IMR-90 (cell line): ENCODE measurements around the gene CD86. TPM values are rescaled to one million over a fixed set of nuclear protein-coding genes. Genes with fewer than 3 reads are reported as not detected.

Experiments used
- ATAC-seq: fragments of 200-7000 bp; cut with Tn5 transposase; 2 replicates; pipeline ENCODE4 v1.9.1; 2020; ENCODE audit warnings: low read depth, mild to moderate bottlenecking, moderate library complexity
- BruUV-seq: library from RNA; stranded (reverse); fragments of 400-500 nt; replicated peaks from 2 replicates; lab custom pipeline; 2021; lab: Mats Ljungman, UMichigan
- CTCF ChIA-PET: fragments of 300-600 bp; formaldehyde crosslinking; extraction: SDS; loops from one replicate; lab custom pipeline; 2021; ENCODE audit warnings: antibody characterized with exemption; lab: Yijun Ruan, JAX
- POLR2A ChIA-PET: fragments of 300-600 bp; sonication (Branson Sonifier 250); formaldehyde crosslinking; loops from one replicate; lab custom pipeline; 2022; ENCODE audit warnings: antibody characterized with exemption; ENCODE audit not compliant: unreplicated experiment; lab: Charles Lee
- DNase-seq: peaks from one replicate; pipeline ENCODE4 v3.0.0; 2013
- H2AFZ ChIP-seq: replicated peaks from 2 replicates; pipeline ENCODE3; 2013; ENCODE audit warnings: low read length, mild to moderate bottlenecking; ENCODE audit not compliant: poor library complexity
- H2AK5ac ChIP-seq: 2 replicates; pipeline ENCODE4 v1.6.1; 2013; ENCODE audit warnings: low read depth, low read length, inconsistent platforms
- H2AK9ac ChIP-seq: replicated peaks from 2 replicates; pipeline ENCODE3; 2013; ENCODE audit warnings: mild to moderate bottlenecking, low read depth, low read length, moderate library complexity; ENCODE audit not compliant: poor library complexity
- H2BK120ac ChIP-seq: 2 replicates; pipeline ENCODE4 v1.6.1; 2013; ENCODE audit warnings: low read depth, low read length, inconsistent platforms
- H2BK15ac ChIP-seq: 3 replicates; pipeline ENCODE4 v1.6.1; 2013; ENCODE audit warnings: low read depth, low read length, inconsistent platforms
- H2BK20ac ChIP-seq: 2 replicates; pipeline ENCODE4 v1.6.1; 2013; ENCODE audit warnings: low read depth, mild to moderate bottlenecking, inconsistent platforms, low read length, moderate library complexity
- H2BK5ac ChIP-seq: 2 replicates; pipeline ENCODE4 v1.6.1; 2013; ENCODE audit warnings: mild to moderate bottlenecking, low read depth, low read length, inconsistent platforms; ENCODE audit not compliant: poor library complexity, severe bottlenecking
- H3K14ac ChIP-seq: replicated peaks from 2 replicates; pipeline ENCODE4 v1.6.1; 2013; ENCODE audit warnings: low read depth, low read length, inconsistent platforms
- H3K18ac ChIP-seq: 2 replicates; pipeline ENCODE4 v1.6.1; 2013; ENCODE audit warnings: low read depth, low read length, control low read depth
- H3K23ac ChIP-seq: 2 replicates; pipeline ENCODE4 v1.6.1; 2013; ENCODE audit warnings: low read depth, low read length, inconsistent platforms
- H3K27ac ChIP-seq: 2 replicates; pipeline ENCODE4 v1.5.1; 2013; ENCODE audit warnings: mild to moderate bottlenecking, control low read depth, low read length; ENCODE audit not compliant: insufficient read depth
- H3K27me3 ChIP-seq: 2 replicates; pipeline ENCODE4 v1.6.1; 2013; ENCODE audit warnings: low read length; ENCODE audit not compliant: control insufficient read depth, insufficient read depth
- H3K36me3 ChIP-seq: 2 replicates; pipeline ENCODE4 v1.6.1; 2013; ENCODE audit warnings: low read length, mixed read lengths; ENCODE audit not compliant: control insufficient read depth, insufficient read depth
- H3K4ac ChIP-seq: 2 replicates; pipeline ENCODE4 v1.6.1; 2013; ENCODE audit warnings: low read depth, low read length, inconsistent platforms
- H3K4me1 ChIP-seq: 2 replicates; pipeline ENCODE4 v1.6.1; 2013; ENCODE audit warnings: low read length, mixed read lengths; ENCODE audit not compliant: control insufficient read depth, insufficient read depth
- H3K4me2 ChIP-seq: 2 replicates; pipeline ENCODE4 v1.6.1; 2013; ENCODE audit warnings: low read depth, mild to moderate bottlenecking, control low read depth, low read length, moderate library complexity
- H3K4me3 ChIP-seq: 2 replicates; pipeline ENCODE4 v1.5.1; 2013; ENCODE audit warnings: low read depth, mild to moderate bottlenecking, control low read depth, low read length, moderate library complexity; ENCODE audit not compliant: insufficient read depth
- H3K56ac ChIP-seq: 2 replicates; pipeline ENCODE4 v1.6.1; 2013; ENCODE audit warnings: low read length, inconsistent platforms; ENCODE audit not compliant: insufficient read depth; ENCODE audit errors: extremely low read depth
- H3K79me1 ChIP-seq, 2 experiments: 2 replicates each; pipeline ENCODE4 v1.6.1; 2013; ENCODE audit warnings: low read length in 2 of 2, inconsistent platforms in 1 of 2, low read depth in 1 of 2
- H3K9ac ChIP-seq: 2 replicates; pipeline ENCODE4 v1.6.1; 2013; ENCODE audit warnings: low read depth, low read length, control low read depth
- H3K9me1 ChIP-seq: 2 replicates; pipeline ENCODE4 v1.6.1; 2013; ENCODE audit warnings: low read length, inconsistent platforms; ENCODE audit not compliant: insufficient read depth
- H3K9me3 ChIP-seq: 2 replicates; pipeline ENCODE4 v1.6.1; 2013; ENCODE audit warnings: low read length; ENCODE audit not compliant: control insufficient read depth, insufficient read depth
- H4K20me1 ChIP-seq: 2 replicates; pipeline ENCODE4 v1.6.1; 2013; ENCODE audit warnings: low read length, inconsistent platforms; ENCODE audit not compliant: insufficient read depth
- H4K5ac ChIP-seq: 2 replicates; pipeline ENCODE4 v1.6.1; 2013; ENCODE audit warnings: mild to moderate bottlenecking, low read depth, low read length, control low read depth
- H4K8ac ChIP-seq, 2 experiments: 2 replicates each; pipeline ENCODE4 v1.6.1; 2013; ENCODE audit warnings: low read depth in 2 of 2, low read length in 2 of 2, control low read depth in 1 of 2, inconsistent platforms in 1 of 2
- H4K91ac ChIP-seq: 2 replicates; pipeline ENCODE4 v1.6.1; 2013; ENCODE audit warnings: low read depth, low read length, inconsistent platforms; ENCODE audit not compliant: insufficient read depth
- CEBPB ChIP-seq: IDR thresholded peaks from 2 replicates; pipeline ENCODE4 v1.6.1; 2012; ENCODE audit warnings: low read depth, low read length, improper control_type of control experiment
- NFE2L2 ChIP-seq: fragments of 150-350 bp; IDR thresholded peaks from 2 replicates; pipeline ENCODE4 v1.6.1; 2016; ENCODE audit warnings: low read depth, mild to moderate bottlenecking, low read length
- RAD21 ChIP-seq: IDR thresholded peaks from 2 replicates; pipeline ENCODE4 v1.6.1; 2012; ENCODE audit warnings: low read length, improper control_type of control experiment
- SMC3 ChIP-seq: fragments of 150-350 bp; IDR thresholded peaks from 2 replicates; pipeline ENCODE4 v1.6.1; 2016; ENCODE audit warnings: low read depth, mild to moderate bottlenecking, antibody characterized with exemption, low read length, moderate library complexity
- dilution Hi-C: fragments of 300-500 bp; cut with HindIII; formaldehyde crosslinking; loops from one replicate; pipeline ENCODE4 v1.14.3; 2018; ENCODE audit warnings: low sequenced_read_pairs; ENCODE audit not compliant: unreplicated experiment
- in situ Hi-C: fragments of 300-500 bp; cut with MboI; formaldehyde crosslinking; loops from 3 replicates; pipeline ENCODE4 v1.14.3; 2019; ENCODE audit warnings: low sequenced_read_pairs, inconsistent platforms, mixed read lengths
- intact Hi-C: fragments of 100-400 bp; cut with micrococcal nuclease; formaldehyde crosslinking; loops from 2 replicates; pipeline ENCODE4 v1.10.0; 2022
- polyA plus RNA-seq, 3 experiments: library from polyadenylated mRNA; depleted of rRNA; stranded (reverse); fragments of >200 nt; gene quantifications; 2 replicates each; pipeline ENCODE4 v1.2.3, GENCODE V29; 2012; ENCODE audit warnings: low replicate concordance in 1 of 3
- total RNA-seq: library from RNA; depleted of rRNA; stranded (reverse); fragments of >200 nt; gene quantifications from 2 replicates; pipeline ENCODE4 v1.2.3, GENCODE V29; 2012

CD86 gene
- total and polyA plus RNA-seq, 2 of the 4 experiments (the other 2 are of a cell fraction): not detected

DNA sequence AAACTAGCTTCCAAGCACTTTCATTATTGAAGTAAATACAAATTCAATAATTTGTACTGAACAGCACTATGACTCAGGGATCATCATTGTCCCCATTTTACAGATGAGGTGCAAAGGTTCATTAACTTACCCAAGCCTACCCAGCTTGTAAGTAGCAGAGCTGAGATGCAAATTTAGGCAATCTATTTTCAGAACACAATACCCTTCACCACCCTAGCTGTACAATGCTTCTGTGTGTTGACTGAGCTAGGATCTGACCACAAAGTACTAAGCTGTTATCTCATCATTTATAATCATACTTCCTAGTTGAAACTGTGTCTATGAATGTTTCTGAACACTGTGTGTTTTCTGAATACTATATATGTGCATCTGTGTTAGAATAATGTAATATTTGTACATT is 29.9 kb upstream of the CD86 start:
- Histone ChIP-seq H2AFZ (no peak overlapping the region), H3K14ac (no peak overlapping the region), H3K27me3 (peaks cover 19% of the 10 kb centered on the region), H3K56ac (no peak overlapping the region), H2AK9ac (no peak overlapping the region), H3K18ac (no peak overlapping the region), H3K4me3 (no peak overlapping the region), H3K9me1 (no peaks in the 10 kb centered on the region), H3K36me3 (no peaks in the 10 kb centered on the region), H2BK15ac (no peak overlapping the region), H2BK120ac (no peak overlapping the region), H3K4me1 (no peaks in the 10 kb centered on the region), H4K5ac (no peak overlapping the region), H3K4ac (no peak overlapping the region), H4K91ac (no peak overlapping the region), H2AK5ac (no peak overlapping the region), H4K8ac (no peak overlapping the region), H3K4me2 (no peak overlapping the region), H3K9me3 (no peaks in the 10 kb centered on the region), H2BK20ac (no peak overlapping the region), H2BK5ac (no peak overlapping the region), H4K20me1 (no peaks in the 10 kb centered on the region), H3K27ac (no peak overlapping the region), H3K79me1 (no peaks in the 10 kb centered on the region), H3K9ac (no peak overlapping the region), H3K23ac (no peak overlapping the region)
- intact Hi-C loops: no loop called here
- DNase-seq (no peak), ATAC-seq (no peak)
- in situ Hi-C loops: no loop called here
- no TSS peak for BruUV-seq
- ChIA-PET CTCF (interaction anchor here (0.6 kb wide), 1 partner anchor 15 kb away, joined by 3 read pairs; no protein-coding TSS in a partner anchor), POLR2A (no interaction called here)
- dilution Hi-C loops: no loop called here
- no peak for TF ChIP-seq CEBPB
- TF ChIP-seq NFE2L2: no peak
- no peak for TF ChIP-seq SMC3
- no peak for TF ChIP-seq RAD21
